NCI-H2227 treated with DMSO at 0.1 percent for 48 hours (cell line): ENCODE results near the gene OR2Z1.

Experiments
- DNase-seq: peaks from one replicate; lab custom pipeline; 2025; lab: John Stamatoyannopoulos, UW

OR2Z1 gene, protein sequence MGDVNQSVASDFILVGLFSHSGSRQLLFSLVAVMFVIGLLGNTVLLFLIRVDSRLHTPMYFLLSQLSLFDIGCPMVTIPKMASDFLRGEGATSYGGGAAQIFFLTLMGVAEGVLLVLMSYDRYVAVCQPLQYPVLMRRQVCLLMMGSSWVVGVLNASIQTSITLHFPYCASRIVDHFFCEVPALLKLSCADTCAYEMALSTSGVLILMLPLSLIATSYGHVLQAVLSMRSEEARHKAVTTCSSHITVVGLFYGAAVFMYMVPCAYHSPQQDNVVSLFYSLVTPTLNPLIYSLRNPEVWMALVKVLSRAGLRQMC

DNA sequence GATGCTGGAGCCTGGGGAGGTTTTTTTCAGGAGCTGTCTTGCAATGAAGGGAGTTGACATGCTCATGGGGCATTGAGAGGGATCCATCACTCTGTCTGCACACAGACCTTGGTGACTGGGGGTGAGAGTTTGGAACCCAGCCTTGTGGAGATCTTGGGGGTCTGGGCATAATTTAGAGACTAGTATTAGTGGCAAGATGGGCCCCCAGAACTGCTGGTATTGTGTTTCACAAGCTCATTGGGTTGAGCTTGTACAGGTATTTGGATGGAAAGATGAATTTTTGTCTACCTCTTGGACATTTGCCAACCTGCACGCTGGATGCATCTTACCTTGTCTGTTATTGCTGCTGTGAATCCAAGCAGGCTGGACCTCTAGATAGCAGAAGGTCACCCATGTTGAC, at the start of gene OR2Z1:
TSS of gene OR2Z1 (plus strand) at position 301 of the 400 bp plus-strand sequence. CDS start 9,395 bp downstream, outside the sequence.
- no peak for DNase-seq

DNA sequence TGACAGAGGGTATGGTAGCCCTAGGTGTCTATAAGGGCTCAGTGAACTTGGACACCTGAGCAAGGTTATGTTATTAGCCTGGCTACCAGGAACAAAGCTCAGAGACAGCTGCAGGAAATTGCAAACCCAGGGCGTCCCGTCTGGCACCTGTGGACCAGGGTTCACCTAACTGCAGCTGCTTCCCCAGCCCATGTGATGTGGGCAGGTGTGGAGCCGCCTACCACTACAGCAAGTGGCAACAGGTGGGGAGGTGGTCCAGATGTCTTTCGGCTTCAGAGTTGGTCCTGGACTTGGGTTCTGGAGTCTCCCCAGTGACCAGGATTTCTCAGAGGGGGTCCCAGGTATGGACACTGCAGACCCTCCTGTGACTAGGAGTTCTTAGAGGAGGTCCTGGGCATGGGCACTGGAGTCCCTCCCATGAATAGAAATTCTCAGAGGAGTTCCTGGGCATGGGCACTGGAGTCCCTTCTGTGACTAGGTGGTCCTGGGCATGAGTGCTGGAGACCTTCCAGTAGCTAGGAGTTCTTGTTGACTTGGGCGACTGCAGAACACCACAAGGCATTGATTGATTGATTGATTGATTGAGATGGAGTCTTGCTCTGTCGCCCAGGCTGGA, 48.0 kb upstream of the OR2Z1 start:
- no peak for DNase-seq

DNA sequence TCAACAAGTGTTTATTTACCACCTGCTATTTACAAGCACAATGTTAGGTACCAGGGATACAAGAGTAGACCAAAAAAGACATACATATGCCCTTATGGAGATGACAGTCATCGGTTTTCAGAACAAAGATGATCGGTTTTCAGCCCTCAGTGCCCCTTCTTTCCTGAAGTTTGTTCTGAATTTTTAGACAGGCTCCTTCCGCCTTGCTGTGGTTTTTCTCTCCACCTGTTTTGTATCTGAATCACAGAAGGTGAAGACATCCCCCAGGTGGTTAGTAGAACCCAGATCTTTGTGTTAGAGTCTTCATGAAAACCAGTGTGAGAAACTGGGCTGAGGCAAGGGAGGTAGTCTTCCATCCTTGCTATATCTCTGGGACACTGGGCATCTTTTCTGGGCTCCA, 46.4 kb upstream of the OR2Z1 start:
- DNase-seq: no peak

DNA sequence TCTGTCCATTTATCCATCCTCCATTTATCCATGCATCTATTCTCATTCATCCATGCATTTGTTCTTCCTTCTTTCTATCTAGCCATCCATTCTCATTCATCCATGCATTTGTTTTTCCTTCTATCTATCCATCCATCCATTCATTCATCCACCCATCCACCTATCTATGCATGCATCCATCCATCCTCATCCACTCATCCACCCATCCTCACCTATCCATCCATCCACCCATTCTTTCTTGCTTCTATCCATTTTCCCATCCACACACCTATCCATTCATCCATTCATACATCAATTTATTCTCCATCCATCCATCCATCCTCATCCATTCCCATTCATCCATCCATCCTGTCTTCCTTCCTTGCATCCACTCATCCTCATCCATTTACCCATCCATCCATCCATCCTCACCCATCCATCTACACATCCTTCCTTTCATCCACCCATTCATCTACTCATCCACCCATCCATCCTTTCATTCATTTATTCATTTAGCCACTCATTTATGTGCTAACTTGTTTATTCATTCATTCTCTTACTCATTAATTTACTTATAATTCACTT, 43.1 kb upstream of the OR2Z1 start:
- no peak for DNase-seq

DNA sequence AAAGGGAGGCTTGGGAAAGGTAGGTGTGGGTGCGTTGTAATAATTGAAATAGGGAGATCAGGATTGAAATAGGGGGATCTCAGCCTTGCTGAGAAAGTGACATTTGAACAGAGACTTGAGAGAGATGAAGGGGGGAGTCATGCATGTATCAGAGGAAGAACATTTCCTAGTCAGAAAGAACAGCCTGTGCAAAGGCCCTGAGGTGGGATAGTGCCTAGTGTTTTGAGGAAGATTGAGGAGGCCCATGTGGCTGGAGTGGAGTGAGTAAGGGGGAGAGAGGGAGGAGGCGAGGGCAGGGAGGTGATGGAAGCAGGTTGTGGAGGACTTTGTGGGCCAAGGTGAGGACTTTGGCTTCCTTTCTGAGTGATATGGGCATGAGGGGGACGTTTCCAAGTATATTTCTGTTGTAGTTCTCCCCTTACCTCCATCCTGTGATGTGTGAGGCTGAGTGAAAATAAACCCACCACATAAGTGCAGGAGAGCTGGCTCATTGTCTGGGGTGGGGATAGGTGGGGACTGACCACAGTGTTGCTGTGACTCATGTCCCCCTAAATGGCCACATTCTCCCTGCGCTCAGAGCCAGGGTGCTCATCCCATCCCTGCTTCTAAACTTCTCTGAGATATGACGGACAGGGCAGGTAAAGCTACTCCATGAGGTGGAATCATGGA, 40.6 kb upstream of the OR2Z1 start:
- DNase-seq: no peak

DNA sequence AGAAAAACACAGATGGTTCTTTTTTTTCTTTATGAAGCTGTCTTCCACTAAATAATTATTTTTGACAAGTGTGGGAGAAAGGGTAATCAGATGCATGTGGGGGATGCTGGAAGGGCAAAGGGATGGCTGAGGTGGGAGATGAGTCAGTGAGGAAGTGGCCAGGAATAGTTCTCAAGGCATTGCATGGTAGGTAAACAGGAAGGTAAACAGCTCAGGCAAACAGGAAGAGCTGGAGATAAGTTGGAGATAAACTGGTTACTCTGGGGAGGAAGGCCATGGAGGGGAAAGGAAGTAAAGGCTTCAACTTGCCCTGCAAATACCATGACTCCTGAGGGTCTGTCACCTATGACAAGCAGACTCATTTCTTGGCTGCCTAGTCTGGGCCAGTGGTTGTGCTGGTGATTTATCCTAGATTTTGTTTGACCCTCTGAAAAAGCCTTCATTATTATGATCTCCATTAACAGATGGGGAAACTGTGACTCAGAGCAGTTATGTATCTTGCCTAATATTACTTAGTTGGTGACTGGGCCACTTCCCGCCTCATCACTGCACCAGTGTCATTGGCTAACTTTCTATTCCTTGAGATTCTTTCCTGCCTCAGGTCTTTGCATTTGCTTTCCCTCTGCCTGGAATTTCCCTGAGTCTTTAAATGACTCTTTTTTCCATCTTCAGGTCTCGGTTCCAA, 39.9 kb upstream of the OR2Z1 start:
- no peak for DNase-seq

DNA sequence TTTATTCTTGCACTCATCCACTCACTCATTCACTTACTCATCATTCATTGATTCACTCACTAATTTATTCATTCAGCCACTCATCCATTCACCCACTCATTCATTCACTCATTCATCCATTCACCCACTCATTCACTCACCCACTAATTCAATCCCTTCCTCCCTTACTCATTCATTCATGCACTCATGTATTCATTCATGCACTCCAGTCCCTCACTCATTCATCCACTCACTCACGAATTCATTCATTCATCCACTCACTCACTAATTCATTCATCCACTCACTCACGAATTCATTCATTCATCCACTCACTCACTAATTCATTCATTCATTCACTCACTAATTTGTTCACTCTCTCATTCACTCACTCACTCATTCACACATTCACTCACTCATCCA, 39.0 kb upstream of the OR2Z1 start:
- DNase-seq: no peak

DNA sequence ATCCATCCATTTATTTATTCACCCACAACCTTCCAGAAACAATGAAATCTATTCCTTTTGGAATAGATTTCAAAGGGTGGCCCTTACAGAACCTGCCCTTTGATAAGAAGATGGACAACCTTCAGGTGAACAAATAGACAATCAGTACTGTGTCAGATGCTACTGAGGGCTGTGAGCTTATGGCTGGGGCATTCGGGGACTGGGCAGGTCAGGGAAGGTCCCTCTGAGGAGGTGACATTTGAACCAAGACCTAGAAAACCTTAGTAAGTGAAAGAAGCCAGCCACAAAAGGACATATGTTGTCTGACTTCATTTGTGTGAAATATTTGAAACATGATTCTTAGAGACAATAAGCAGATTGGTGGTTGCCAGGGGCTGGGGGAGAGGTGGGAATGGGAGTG, 38.5 kb upstream of the OR2Z1 start:
- no peak for DNase-seq

DNA sequence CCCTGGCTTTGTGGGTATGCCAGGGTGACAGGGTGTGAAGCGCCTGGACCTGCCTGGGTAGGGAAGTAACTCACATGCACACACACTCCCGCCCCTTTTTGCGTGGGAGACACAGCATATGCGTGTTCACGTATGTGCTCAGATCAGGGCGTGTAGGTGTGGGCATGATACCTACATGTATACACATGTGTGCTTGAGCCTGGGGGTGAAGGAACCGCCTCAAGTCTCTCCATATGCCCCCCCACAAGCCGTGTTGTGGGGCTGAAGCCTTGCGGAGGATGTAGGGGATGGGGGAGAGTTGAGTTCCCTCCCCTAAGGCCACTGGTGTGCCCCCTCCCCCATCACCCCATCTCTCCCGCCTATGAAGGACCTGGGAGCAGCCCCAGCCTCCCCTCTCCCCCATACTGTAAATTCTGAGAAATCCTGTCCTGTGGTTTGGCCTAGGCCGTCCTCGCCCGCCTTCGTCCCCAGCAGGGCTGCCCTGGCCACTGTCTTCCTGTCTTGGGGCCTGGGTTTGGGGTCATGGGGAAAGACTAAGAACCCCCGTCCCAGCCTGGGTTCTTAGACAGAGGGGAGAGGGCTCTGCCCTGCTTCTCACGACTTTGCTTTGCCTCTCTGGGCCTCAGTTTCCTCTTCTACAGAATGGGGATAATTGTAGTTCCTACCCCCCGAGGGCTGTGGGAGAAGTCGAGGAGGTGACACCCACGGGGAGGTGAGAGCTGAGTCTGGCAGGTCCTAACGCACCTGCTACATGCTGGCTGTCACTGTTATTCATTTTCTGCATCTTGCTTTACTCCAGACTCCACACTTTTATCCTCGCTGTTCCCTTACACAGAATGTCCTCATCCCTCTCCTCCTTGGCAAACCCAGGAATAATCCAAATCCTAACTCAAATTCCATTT, 37.2 kb upstream of the OR2Z1 start:
- DNase-seq: no peak

DNA sequence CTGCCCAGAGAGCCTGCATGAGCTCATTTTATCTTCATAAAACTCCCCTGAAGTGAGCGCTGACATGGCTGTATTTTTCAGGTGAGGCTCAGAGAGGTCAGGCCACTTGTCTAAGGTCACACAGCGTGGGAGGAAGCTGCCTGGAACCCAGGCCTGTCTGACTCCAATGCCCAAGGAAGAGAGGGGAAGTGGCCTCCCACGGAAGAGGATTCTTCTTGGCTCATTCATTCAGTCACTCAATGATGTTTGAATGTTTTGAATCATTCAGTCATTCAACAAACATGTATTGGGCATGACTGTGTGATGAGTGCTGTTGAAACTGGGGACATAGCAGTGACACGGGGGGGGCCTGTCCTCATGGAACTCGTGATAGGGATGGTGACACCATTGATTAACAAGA, 34.9 kb upstream of the OR2Z1 start:
- no peak for DNase-seq

DNA sequence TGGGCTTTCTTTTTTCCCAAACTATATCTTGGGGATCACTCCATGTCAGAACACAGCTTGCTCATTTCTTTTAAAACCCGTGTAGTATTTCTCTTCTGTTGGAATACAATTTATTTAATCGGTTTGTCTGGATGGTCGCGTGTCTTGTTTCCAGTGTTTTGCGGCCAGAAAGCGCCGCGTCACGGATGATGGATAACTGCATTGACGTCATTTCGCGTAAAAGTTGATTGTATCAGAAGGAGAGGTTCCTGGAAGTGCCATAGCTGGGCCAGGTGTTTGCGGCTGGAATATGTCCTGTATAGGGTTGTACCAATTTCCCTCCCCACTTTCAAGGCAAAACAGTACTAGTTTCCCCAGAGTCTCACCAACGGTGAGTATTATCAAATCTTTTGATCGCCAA, 32.5 kb upstream of the OR2Z1 start:
- DNase-seq: no peak

DNA sequence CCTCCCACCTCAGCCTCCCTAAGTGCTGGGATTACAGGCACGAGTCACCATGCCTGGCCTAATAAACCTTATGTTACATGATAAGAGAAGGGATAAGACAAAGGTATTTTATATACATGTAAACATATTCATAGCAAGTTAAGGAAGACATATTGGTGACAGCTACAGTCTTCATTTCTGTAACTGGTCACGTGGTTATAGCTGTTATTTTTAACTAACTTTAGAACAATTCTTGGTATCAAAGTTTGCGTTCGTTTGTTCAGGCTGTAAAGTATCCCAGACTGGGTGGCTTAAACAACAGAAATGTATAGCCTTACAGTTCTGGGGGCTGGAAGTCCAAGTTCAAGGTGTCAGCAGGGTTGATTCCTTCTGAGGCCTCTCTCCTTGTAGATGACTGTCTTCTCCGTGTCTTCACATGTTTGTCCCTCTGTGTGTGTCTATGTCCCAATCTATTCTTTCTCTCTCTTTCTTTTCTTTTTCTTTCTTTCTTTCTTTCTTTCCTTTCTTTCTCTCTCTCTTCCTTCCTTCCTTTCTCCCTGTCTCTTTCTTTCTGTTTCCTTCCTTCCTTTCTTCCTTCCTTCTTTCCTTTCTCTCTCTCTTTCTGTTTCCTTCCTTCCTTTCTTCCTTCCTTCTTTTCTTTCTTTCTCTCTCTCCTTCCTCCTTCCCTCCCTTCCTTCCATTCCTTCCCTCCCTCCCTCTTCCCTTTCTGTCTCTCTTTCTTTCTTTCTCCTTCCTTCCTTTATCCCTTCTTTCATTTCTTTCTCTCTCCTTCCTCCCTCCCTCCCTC, 30.5 kb upstream of the OR2Z1 start:
- no peak for DNase-seq

DNA sequence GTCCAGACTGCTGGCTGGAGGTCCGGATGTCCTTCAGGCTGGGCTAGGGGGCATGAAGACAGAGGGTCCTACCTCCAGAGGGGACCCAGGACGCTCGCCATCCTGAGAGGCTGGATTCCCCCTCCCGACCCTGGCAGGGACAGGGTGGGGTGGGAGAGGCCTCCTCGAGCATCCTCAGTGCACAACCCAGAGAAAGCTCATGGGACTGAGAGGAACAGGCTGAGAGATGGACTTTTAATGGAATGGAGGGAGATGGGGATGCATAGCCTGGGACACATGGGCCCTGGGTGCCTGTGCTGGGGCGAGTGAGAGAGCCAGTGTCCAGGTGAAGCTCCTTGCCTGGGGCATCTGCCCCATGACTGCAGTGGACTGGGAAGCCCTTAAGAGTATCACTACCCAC, 25.9 kb upstream of the OR2Z1 start:
- DNase-seq: no peak

DNA sequence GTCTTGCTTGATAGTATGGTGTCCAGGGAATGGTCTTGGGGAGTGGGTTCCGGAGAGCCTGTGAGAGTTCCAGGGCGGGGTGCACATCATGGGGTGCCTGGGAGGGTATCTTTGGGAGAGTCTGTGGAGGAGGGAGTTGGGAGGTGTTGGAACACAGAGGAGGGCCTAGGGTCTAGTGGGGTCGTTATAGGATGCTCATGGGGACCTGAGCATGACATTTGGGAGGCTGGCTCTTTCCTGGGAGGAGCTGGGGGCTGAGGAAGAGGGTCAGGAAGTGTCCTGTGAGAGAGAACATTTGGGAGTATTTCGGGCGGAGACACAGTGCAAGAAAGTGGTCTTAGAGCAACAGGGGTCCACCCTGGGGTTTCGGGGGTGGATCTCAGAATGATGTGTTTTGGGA, 25.5 kb upstream of the OR2Z1 start:
- DNase-seq: no peak

DNA sequence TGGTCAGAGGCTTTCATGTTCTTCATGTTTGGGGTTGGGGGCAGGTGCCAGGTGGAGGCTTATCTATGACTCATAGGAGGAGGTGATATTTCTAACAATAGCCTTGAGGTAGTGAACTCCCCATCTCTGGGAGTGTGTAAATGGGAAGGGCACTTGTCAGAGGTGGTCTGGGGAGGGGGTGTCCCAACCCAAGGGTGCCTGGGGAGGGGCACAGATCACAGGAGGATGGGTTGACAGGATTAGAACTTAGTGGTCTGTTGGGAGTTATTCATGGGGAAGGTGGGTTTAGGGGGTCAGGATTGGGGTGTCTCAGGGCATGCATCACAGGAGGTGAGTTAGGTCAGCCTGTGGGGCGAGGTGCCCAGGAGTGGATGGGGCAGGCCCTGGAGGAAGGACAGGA, 24.4 kb upstream of the OR2Z1 start:
- DNase-seq: no peak

DNA sequence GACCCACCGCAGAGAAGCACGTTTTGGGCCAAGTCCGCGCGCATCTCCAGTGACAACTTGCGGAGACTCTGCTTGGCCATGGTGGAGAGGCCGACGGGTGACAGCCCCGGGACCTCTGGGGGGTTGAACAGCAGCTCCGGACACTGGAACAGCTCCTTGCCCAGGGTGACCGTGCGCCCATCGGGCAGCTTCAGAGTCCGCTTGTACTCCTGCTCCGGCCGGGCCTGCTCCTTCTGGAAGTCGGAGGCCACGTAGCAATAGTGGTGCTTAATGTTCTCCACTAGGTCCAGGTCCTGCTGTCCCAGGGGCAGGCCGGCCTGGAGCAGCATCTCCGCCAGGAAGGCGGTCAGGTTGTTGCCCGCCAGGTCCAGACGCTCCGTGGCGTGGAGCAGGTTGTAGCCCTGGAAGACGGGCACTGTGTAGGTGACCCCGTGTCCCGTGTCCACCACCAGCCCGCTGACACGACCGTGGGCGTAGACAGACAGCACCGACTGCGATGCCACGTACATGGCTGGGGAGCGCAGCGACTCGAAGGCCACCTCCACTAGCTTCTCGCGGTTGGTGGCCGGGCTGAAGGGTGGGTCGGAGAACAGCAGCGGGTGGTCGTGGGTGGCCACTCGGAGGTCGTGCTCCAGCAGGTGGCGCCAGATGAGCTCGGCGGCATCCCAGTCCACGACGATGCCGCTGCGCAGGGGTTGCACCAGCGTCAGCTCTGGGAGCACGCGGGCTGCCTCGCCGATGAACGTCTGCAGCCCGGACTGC, 23.6 kb upstream of the OR2Z1 start:
- DNase-seq: no peak

DNA sequence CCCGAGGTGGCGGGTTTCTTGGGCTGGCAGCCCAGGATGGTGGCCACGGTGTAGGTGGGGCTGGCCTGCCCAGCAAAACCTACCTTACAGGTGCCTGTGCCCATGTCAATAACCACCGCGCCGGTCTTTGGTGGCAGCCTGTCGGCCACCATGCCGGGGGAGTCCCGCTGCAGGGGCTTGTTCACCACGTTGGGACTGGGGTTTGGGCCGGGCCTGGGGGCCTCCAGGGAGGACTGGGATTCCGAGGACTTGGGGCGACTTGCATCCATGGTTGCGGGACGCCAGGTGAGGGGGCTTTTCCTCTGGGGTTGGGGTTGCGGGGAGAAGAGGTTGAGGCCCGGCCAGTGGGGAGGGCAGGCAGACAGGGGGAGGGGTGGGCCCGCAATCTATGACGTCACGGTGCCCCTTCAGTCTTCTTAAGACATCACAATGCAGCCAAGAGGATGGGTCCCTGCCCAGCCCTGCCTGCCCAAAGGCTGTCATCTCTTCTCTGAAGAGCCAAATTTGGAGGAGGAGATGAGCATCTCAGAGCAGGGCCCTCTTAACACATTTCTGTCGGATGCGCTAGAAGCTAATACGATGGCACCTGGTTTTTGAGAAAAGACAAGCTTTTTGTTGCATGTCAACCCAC, 22.9 kb upstream of the OR2Z1 start, which contains the start of gene ACTL9:
TSS of gene ACTL9 (minus strand) at position 363 of the 631 bp plus-strand sequence. CDS start at position 269, 94 bp downstream.
- no peak for DNase-seq

DNA sequence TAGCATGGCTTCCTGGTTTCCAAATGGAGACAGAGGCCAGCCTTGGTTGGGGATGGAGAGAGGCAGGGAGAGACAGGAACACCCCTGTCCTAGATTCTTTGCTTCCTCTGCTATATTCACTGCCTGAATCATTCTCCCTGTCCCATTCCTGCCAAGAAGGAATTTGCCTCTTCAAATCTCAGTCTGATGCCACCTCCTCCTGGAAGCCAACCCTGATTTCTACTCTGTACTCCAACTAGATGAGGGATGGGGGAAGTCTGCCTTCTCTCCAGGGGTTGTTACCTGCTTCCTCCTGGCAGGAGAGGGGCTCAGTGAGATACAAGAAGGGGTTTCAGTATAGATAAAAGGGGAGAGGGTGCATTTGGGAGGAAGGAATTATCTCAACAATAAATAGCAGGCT, 21.5 kb upstream of the OR2Z1 start:
- no peak for DNase-seq

DNA sequence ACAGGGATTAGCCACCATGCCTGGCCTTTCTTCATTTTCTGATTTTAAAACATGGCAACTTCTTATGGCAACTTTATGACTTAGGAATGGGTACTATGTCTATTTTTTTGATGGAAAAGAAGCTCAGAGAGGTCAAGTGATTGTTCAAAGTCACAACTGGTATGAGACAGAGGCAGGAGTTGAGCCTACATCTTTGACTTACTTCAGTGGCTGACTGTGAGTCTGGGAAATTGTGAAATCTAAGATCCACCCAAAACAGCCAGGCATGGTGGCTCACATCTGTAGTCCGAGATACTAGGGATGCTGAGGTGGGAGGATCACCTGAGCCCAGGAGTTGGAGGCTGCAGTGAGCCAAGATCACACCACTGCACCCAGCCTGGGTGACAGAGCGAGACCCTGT, 20.5 kb upstream of the OR2Z1 start:
- no peak for DNase-seq
